Measurements from ENCODE around the gene VASP. TPM values are rescaled to one million over a fixed set of nuclear protein-coding genes. Genes with fewer than 3 reads are reported as not detected.

The VASP gene
- total and polyA plus RNA-seq, 2 experiments from 2014 or later: 60.3 to 147 TPM

DNA sequence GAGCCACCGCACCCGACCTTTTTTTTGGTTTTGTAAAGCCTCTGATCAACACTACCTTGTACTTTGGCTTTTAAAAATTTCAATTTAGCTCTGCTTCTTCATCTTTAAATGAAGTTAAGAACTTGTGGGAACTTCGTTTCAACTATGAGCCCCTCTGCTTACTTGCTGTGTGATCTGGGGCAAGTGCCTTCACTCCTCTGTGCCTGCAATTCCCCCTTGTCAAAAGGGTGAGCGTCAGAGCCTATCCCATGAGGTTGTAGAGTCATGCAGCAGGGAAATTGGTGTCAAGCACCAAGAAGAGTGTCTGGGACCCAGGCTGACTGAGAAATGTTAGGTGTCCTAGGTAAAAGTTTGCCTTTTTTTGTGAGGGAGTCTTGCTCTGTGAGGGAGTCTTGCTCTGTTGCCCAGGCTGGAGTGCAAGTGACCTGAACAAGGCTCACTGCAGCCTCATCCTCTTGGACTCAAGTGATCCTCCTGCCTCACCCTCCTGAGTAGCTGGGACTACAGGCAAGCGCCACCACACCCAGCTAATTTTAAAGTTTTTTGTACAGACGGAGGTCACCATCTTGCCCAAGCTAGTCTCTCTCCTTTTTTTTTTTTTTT lies 5.7 kb downstream of the VASP start:
- no peak for TF ChIP-seq ZNF331 (CRISPR knock-in tag; IDR thresholded peaks at IDR 0.05; ENCODE audit: low read depth)
- no peak for TF ChIP-seq EZH2 (IDR thresholded peaks at IDR 0.05; ENCODE audit: low read depth, unreplicated experiment)
- TF ChIP-seq JUNB (IDR thresholded peaks at IDR 0.05; ENCODE audit: unreplicated experiment): no peak
- TF ChIP-seq NANOG (IDR thresholded peaks at IDR 0.05; ENCODE audit: borderline replicate concordance): no peak
- no peak for TF ChIP-seq EZH2phosphoT487 (IDR thresholded peaks at IDR 0.05; ENCODE audit: unreplicated experiment)
- TF ChIP-seq, protein P1, sequence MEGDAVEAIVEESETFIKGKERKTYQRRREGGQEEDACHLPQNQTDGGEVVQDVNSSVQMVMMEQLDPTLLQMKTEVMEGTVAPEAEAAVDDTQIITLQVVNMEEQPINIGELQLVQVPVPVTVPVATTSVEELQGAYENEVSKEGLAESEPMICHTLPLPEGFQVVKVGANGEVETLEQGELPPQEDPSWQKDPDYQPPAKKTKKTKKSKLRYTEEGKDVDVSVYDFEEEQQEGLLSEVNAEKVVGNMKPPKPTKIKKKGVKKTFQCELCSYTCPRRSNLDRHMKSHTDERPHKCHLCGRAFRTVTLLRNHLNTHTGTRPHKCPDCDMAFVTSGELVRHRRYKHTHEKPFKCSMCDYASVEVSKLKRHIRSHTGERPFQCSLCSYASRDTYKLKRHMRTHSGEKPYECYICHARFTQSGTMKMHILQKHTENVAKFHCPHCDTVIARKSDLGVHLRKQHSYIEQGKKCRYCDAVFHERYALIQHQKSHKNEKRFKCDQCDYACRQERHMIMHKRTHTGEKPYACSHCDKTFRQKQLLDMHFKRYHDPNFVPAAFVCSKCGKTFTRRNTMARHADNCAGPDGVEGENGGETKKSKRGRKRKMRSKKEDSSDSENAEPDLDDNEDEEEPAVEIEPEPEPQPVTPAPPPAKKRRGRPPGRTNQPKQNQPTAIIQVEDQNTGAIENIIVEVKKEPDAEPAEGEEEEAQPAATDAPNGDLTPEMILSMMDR (conservative IDR thresholded peaks at IDR 0.05; ENCODE audit: low read depth in 2 of 2): no peak
- TF ChIP-seq, protein P2, sequence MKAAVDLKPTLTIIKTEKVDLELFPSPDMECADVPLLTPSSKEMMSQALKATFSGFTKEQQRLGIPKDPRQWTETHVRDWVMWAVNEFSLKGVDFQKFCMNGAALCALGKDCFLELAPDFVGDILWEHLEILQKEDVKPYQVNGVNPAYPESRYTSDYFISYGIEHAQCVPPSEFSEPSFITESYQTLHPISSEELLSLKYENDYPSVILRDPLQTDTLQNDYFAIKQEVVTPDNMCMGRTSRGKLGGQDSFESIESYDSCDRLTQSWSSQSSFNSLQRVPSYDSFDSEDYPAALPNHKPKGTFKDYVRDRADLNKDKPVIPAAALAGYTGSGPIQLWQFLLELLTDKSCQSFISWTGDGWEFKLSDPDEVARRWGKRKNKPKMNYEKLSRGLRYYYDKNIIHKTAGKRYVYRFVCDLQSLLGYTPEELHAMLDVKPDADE (IDR thresholded peaks at IDR 0.05): no peak
- TF ChIP-seq STAT1 (IDR thresholded peaks at IDR 0.05; ENCODE audit: unreplicated experiment): no peak
- no peak for TF ChIP-seq POLR2AphosphoS5 (IDR thresholded peaks at IDR 0.05; ENCODE audit: low read depth)
- no peak for TF ChIP-seq ZNF114 (CRISPR knock-in tag; IDR thresholded peaks at IDR 0.05)
- TF ChIP-seq CREB1 (CRISPR knock-in tag; IDR thresholded peaks at IDR 0.05; ENCODE audit: low read depth): no peak
- TF ChIP-seq, protein P3, sequence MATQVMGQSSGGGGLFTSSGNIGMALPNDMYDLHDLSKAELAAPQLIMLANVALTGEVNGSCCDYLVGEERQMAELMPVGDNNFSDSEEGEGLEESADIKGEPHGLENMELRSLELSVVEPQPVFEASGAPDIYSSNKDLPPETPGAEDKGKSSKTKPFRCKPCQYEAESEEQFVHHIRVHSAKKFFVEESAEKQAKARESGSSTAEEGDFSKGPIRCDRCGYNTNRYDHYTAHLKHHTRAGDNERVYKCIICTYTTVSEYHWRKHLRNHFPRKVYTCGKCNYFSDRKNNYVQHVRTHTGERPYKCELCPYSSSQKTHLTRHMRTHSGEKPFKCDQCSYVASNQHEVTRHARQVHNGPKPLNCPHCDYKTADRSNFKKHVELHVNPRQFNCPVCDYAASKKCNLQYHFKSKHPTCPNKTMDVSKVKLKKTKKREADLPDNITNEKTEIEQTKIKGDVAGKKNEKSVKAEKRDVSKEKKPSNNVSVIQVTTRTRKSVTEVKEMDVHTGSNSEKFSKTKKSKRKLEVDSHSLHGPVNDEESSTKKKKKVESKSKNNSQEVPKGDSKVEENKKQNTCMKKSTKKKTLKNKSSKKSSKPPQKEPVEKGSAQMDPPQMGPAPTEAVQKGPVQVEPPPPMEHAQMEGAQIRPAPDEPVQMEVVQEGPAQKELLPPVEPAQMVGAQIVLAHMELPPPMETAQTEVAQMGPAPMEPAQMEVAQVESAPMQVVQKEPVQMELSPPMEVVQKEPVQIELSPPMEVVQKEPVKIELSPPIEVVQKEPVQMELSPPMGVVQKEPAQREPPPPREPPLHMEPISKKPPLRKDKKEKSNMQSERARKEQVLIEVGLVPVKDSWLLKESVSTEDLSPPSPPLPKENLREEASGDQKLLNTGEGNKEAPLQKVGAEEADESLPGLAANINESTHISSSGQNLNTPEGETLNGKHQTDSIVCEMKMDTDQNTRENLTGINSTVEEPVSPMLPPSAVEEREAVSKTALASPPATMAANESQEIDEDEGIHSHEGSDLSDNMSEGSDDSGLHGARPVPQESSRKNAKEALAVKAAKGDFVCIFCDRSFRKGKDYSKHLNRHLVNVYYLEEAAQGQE (IDR thresholded peaks at IDR 0.05; ENCODE audit: unreplicated experiment): no peak
- TF ChIP-seq, protein P4, sequence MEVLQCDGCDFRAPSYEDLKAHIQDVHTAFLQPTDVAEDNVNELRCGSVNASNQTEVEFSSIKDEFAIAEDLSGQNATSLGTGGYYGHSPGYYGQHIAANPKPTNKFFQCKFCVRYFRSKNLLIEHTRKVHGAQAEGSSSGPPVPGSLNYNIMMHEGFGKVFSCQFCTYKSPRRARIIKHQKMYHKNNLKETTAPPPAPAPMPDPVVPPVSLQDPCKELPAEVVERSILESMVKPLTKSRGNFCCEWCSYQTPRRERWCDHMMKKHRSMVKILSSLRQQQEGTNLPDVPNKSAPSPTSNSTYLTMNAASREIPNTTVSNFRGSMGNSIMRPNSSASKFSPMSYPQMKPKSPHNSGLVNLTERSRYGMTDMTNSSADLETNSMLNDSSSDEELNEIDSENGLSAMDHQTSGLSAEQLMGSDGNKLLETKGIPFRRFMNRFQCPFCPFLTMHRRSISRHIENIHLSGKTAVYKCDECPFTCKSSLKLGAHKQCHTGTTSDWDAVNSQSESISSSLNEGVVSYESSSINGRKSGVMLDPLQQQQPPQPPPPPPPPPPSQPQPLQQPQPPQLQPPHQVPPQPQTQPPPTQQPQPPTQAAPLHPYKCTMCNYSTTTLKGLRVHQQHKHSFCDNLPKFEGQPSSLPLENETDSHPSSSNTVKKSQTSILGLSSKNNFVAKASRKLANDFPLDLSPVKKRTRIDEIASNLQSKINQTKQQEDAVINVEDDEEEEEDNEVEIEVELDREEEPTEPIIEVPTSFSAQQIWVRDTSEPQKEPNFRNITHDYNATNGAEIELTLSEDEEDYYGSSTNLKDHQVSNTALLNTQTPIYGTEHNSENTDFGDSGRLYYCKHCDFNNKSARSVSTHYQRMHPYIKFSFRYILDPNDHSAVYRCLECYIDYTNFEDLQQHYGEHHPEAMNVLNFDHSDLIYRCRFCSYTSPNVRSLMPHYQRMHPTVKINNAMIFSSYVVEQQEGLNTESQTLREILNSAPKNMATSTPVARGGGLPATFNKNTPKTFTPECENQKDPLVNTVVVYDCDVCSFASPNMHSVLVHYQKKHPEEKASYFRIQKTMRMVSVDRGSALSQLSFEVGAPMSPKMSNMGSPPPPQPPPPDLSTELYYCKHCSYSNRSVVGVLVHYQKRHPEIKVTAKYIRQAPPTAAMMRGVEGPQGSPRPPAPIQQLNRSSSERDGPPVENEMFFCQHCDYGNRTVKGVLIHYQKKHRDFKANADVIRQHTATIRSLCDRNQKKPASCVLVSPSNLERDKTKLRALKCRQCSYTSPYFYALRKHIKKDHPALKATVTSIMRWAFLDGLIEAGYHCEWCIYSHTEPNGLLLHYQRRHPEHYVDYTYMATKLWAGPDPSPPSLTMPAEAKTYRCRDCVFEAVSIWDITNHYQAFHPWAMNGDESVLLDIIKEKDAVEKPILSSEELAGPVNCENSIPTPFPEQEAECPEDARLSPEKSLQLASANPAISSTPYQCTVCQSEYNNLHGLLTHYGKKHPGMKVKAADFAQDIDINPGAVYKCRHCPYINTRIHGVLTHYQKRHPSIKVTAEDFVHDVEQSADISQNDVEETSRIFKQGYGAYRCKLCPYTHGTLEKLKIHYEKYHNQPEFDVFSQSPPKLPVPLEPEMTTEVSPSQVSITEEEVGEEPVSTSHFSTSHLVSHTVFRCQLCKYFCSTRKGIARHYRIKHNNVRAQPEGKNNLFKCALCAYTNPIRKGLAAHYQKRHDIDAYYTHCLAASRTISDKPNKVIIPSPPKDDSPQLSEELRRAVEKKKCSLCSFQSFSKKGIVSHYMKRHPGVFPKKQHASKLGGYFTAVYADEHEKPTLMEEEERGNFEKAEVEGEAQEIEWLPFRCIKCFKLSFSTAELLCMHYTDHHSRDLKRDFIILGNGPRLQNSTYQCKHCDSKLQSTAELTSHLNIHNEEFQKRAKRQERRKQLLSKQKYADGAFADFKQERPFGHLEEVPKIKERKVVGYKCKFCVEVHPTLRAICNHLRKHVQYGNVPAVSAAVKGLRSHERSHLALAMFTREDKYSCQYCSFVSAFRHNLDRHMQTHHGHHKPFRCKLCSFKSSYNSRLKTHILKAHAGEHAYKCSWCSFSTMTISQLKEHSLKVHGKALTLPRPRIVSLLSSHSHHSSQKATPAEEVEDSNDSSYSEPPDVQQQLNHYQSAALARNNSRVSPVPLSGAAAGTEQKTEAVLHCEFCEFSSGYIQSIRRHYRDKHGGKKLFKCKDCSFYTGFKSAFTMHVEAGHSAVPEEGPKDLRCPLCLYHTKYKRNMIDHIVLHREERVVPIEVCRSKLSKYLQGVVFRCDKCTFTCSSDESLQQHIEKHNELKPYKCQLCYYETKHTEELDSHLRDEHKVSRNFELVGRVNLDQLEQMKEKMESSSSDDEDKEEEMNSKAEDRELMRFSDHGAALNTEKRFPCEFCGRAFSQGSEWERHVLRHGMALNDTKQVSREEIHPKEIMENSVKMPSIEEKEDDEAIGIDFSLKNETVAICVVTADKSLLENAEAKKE (CRISPR knock-in tag; IDR thresholded peaks at IDR 0.05): no peak
- H3K36me3 ChIP-seq (ENCODE audit: insufficient read depth): peaks cover 2% of the 10 kb centered on the region
- no peak overlapping the region for H2AFZ ChIP-seq
- ATAC-seq (no peak), DNase-seq (ENCODE audit: low spot score) (no peak)
- H3K79me2 ChIP-seq (replicated peaks; ENCODE audit: insufficient read depth): peaks cover 89% of the 10 kb centered on the region
- Mint-ChIP-seq H3K9me3 (no peaks in the 10 kb centered on the region; the same call in 2 of the 3 replicates), H3K4me1 (peaks cover 17% of the 10 kb centered on the region), H3K36me3 (ENCODE audit: low read depth) (peaks cover 23% of the 10 kb centered on the region), H3K4me3 (no peak overlapping the region), H3K27ac (no peak overlapping the region), H3K27me3 (ENCODE audit: insufficient read depth, low read depth, poor library complexity) (peaks cover 2% of the 10 kb centered on the region)
- H3K27me3 ChIP-seq (ENCODE audit: insufficient read depth): no peaks in the 10 kb centered on the region
- H3K9me2 ChIP-seq (ENCODE audit: insufficient read depth): no peaks in the 10 kb centered on the region
- H3F3A ChIP-seq (replicated peaks; ENCODE audit: low read depth): peaks cover 8% of the 10 kb centered on the region
- no peak overlapping the region for H3K27ac ChIP-seq (ENCODE audit: low read depth)
- H3K4me1 ChIP-seq (ENCODE audit: insufficient read depth): peaks cover 15% of the 10 kb centered on the region
- H3K4me2 ChIP-seq: no peak overlapping the region
- H4K20me1 ChIP-seq (replicated peaks; ENCODE audit: insufficient read depth): peaks cover 50% of the 10 kb centered on the region
- H3K4me3 ChIP-seq: no peak overlapping the region

Data from GM23338 (cell line).